Stimulated activated naive CD4-positive, alpha-beta T cell (primary cell): ENCODE measurements around the gene PRR15L.
"Not testable (repeated sequence)": the region's sequence is repeated elsewhere in the genome, so short reads cannot be mapped to it uniquely, and the experiment has no call there.

Experiments
- DNase-seq, 6 experiments: peaks; one replicate each; lab custom pipeline; 2025; lab: John Stamatoyannopoulos, UW

PRR15L gene

DNA sequence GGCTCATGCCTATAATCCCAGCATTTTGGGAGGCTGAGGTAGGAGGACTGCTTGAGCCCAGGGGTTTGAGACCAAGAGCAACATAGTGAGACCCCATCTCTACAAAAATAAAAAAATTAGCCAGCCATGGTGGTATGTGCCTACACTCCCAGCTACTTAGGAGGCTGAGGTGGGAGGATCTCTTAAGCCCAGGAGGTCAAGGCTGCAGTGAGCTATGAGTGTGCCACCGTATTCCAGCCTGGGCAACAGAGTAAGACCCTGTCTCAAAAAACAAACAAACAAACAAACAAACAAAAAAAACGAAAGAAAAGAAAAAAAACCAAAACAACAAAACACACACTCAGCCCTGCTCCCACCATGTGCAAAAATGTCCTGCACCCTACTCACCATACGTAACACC lies 22.2 kb downstream of the PRR15L start:
- DNase-seq: not testable (repeated sequence)

DNA sequence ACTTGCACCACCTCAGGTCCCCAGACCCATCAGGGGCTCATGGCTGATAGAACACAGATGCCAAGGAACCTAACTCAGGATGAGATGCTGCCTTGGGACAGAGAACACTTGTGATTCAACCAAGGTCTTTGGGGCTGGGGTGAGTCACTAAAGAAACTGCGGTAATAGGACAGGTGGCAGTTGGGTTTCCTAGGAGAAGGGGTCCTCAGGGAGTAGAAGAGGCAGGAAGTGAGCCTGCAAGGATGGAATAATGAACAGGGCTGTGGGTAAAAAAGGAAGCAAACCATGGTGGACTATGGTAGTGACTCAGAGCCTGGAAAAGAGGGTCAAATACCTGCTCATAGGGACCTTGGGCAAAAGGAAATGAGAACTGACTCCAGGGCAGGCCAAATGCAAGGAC lies 22.8 kb downstream of the PRR15L start:
- no peak for DNase-seq

DNA sequence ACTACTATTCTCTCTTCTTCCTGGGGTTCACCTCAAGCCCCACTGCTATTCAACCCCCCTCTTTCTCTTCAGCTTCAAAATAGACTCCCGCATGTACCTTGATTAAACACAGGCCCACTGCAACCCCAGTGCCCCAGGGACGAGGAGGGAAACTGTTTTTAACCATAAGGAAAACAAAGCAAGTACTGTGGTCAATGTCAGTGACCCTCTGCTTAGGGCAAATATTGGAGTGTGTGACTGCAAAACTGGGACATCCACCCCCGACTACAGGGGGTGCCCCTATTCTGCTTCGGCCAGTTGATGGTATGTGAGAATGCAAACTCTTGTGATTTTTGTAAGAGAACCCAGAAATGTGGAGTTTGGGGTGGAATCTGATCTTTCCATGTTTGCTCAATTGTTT lies 25.8 kb downstream of the PRR15L start:
- DNase-seq: no peak

DNA sequence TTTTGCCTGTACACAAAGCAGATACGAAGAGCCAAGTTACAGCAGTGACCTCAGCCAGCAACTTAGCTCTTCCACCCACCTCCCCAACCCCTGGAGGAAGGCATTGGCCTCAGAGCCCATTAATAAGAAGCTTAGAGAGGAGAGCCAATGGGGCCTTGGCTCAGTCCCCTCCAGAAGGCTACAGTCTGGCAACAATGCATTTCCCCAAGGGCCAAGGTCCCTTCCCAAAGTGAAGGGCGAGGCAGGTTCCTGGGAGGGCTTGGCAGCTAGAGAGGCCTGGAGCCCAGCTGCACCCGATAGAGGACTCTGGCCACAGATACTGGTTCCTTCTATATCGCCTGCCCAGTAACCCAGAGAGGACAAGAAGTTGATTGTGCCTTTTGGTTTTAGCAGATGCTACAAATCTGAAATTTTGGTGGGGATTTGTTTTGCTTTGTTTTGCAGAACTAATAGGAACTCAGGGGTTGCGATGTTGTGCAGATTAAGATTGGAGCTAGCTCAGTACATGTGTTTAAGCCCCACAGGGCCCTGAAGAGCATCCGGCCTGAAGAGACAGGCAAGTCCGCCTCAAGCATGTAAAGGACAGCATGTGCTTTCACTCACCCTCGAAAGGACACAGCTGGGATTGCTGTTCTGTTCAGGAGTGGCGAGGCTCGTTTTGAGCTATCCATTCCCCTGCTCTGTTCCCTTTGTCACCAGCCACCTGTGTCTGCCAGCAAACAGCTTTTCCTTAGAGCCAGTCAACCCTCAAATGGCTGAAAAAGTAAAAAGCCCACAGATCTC lies 28.3 kb downstream of the PRR15L start:
- no peak for DNase-seq

DNA sequence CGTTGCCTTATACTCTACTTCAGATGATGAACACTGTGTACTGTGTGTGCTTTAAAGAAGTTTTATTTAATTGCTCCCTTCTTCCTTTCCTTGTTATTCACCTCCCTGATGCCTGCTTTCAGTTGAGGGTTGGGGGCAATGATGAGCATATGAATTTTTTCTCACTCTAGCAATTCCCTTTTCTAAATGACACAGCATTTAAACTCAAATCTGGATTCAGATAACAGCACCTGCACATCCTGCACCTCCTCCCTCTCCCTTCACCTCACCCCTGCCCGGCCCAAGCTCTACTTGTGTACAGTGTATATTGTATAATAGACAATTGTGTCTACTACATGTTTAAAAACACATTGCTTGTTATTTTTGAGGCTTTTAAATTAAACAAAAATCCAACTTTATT lies 29.3 kb downstream of the PRR15L start:
- no peak for DNase-seq

DNA sequence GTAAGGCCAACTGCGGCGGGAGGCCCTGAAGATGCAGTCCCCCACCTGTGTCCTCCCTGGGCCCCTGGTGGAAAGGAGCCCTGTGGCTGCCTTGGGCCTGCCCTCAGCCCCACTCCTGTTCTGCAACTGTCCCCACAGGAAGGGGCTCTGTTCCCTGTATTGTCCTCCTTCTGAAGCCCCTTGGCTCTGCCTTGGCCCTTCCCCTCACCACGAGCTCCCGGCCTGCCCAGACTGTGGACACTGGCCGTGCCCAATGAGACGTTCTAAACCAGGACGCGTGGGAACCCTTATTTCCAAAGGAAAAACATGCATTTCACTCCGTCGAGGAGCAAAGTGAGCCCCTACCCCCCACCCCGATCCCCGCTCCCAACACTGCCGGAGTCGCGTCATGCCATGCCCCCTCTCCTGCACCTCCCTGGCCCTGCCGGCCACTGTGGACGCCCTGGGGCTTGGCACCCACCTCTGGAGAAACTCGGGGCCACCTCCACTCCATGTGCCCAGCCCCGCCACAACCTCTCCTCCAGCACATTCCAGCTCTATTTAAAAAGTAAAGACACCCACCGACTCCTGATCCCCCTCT lies 29.8 kb downstream of the PRR15L start:
- no peak for DNase-seq

DNA sequence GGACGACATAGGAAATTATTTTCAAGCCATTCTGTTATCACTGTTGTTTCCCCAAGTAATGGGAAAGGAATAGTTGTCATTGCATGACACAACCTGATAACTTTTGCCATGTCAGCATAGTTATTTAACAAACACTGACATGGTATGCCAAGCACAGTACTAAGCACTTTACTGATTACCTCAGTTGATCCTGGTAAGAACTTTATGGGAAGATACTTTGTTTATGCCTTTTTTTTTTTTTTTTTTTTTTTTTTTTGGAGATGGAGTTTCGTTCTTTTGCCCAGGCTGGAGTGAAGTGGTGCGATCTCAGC lies 32.0 kb downstream of the PRR15L start:
- DNase-seq: no peak

DNA sequence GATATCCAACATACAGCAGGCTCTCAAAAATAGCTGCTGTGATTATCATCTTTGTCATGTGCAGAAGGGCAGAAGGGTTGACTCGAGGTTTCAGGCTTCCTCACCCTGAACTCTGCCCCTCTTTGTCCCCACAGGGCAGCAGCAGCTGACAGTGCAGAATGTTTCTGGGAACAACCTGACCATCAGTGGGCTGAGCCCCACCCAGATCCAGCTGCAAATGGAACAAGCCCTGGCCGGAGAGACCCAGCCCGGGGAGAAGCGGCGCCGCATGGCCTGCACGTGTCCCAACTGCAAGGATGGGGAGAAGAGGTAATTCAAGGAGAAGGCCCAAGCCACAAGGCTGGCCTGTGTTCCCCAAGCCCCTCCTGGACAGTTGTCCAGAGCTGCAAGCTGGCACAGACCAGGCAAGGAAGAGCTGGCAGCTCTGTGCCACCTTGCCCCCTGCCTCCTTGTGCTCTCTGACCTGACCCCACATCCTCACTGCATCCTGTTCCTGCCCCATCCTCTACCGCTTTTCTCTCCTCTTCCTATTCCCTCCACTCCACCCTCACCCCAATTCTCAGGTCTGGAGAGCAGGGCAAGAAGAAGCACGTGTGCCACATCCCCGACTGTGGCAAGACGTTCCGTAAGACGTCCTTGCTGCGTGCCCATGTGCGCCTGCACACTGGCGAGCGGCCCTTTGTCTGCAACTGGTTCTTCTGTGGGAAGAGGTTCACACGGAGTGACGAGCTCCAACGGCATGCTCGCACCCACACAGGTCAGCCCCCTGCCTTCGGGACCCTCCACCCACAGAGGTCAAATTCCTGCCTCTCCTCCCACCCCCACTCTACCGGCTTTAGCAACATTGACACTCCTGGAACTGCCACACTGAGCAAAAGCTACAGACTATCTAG lies 32.7 kb downstream of the PRR15L start:
- DNase-seq: no peak

DNA sequence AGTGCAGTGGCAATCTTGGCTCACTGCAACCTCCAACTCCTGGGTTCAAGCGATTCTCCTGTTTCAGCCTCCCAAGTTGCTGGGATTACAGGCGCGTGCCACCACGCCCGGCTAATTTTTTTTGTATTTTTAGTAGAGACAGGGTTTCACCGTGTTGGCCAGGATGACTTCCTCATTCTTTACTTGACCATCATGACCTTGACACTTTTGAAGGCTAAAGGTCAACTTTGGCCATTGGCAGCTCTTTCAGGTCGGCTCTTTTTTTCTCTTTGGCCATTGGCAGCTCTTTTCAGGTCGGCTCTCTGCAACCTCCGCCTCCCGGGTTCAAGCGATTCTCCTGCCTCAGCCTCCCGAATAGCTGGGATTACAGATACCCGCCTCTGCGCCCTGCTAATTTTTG lies 37.8 kb downstream of the PRR15L start:
- not testable (repeated sequence) for DNase-seq

DNA sequence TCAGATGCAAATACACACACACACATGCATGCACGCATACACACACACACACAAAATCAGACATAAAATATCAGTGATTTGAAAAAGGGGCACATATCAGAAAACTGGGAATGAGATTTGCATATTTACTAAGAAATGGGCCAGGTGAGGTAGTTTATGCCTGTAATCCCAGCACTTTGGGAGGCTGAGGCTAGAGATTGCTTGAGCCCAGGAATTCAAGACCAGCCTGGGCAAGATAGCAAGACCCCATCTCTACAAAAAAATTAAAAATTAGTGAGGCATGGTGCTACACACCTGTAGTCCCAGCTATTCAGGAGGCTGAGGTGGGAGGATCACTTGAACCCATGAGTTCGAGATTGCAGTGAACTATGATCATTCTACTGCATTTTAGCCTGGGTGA lies 38.7 kb downstream of the PRR15L start:
- no peak for DNase-seq

DNA sequence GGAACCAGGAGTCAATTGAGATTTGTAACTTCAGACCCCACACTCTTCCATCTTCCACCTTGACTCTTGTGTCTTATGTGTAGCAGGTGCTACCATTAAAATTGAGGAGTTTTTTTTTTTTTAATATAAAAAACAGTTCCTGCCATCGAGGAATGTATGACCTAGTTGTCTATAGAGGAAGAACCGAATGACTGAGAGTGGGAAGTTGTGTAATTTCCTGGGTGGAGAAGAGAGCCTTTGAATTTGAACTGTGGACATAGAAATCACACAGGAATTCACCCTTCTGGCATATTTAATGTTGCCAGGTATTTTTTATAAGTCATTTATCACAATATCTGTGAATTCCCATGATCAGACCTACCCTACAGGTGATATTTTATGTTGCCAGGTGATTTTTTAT lies 39.7 kb downstream of the PRR15L start:
- DNase-seq: no peak

DNA sequence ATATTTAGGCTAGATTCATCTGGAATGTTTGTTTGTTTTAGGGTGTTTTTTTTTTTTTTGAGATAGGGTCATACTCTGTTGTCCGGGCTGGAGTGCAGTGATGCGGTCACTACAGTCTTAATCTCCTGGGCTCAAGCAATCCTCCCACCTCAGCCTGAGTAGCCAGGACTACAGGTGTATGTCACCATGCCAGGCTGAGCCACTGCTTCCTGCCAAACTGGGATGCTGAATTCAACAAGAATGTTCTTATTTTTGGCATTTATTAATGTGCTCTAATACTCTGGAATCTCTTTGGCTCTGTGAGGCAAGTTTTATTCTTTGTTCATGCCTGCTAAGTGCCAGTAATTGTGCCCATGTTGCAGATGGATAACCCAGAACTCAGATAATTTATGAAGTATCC lies 40.1 kb downstream of the PRR15L start:
- no peak for DNase-seq

DNA sequence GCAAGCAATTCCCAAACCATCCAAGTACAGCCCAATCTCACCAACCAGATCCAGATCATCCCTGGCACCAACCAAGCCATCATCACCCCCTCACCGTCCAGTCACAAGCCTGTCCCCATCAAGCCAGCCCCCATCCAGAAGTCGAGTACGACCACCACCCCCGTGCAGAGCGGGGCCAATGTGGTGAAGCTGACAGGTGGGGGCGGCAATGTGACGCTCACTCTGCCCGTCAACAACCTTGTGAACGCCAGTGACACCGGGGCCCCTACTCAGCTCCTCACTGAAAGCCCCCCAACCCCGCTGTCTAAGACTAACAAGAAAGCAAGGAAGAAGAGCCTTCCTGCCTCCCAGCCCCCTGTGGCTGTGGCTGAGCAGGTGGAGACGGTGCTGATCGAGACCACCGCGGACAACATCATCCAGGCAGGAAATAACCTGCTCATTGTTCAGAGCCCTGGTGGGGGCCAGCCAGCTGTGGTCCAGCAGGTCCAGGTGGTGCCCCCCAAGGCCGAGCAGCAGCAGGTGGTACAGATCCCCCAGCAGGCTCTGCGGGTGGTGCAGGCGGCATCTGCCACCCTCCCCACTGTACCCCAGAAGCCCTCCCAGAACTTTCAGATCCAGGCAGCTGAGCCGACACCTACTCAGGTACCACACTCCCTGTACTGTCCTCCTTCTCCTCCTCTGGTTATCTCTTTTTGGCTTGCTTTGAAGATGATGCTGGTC lies 41.0 kb downstream of the PRR15L start:
- DNase-seq: no peak

DNA sequence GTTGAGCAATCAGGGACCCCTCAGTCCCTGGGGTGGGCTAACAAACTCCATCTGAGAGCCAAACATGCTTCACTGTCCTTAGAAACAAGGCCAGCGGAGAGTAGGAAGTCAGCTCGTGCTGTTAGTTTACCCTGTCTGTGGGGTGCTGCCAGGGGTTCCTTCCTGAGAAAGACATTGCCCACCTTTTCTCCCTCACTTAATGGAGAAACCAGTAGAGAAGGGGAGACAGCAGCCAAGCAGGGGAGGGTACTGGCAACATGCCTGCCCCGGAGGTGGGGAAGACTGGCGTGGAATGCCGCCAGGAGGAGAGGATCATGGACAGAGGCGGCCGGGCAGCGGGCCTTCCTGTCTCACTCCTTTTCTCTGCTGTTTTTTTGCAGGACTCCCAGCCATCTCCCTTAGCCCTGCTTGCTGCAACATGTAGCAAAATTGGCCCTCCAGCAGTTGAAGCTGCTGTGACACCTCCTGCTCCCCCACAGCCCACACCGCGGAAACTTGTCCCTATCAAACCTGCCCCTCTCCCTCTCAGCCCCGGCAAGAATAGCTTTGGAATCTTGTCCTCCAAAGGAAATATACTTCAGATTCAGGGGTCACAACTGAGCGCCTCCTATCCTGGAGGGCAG lies 41.8 kb downstream of the PRR15L start:
- DNase-seq: no peak

DNA sequence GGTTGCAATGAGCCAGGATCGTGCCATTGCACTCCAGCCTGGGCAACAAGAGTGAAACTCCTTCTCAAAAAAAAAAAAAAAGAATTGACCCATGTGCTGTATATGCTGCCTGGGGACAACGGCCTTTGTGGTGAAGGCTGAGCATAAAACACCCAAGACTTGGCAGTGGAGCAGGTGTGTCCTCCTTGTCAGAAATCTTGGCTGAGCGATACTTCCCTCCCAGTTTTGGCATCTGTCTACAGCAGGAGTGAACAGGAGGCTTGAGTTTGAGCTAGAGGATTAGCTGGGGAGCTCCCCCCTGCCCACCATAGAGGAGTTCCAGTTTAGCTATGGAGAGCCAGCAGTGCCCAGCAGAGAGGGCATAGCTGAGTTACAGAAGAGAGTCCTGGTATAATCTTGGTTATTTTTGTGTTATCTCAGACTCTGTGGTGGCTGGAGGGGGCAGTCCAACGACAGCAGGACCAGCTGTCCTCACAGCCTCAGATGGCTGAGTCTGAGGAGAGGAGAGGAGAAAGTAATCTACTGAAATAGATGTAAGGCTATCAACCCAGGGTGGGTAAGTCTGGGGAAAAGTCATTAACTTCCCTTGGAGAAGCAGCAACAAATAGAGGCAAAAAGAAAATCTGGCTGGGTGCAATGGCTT lies 43.3 kb downstream of the PRR15L start:
- no peak for DNase-seq

DNA sequence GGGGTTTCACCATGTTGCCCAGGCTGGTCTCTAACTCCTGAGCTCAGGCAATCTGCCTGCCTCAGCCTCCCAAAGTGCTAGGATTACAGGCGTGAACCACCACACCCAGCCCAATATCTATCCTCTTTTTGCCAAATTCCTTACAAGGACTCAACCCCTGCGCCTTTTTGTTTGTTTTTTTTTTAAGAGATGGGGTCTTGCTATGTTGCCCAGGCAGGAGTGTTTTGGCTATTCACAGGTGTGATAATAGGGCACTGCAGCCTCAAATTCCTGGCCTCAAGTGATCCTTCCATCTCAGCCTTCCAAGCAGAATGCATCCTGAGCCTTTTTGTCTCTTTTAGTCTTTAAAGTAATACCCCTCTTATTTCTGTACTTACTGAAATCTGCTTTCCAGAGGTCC lies 44.6 kb downstream of the PRR15L start:
- DNase-seq: no peak

DNA sequence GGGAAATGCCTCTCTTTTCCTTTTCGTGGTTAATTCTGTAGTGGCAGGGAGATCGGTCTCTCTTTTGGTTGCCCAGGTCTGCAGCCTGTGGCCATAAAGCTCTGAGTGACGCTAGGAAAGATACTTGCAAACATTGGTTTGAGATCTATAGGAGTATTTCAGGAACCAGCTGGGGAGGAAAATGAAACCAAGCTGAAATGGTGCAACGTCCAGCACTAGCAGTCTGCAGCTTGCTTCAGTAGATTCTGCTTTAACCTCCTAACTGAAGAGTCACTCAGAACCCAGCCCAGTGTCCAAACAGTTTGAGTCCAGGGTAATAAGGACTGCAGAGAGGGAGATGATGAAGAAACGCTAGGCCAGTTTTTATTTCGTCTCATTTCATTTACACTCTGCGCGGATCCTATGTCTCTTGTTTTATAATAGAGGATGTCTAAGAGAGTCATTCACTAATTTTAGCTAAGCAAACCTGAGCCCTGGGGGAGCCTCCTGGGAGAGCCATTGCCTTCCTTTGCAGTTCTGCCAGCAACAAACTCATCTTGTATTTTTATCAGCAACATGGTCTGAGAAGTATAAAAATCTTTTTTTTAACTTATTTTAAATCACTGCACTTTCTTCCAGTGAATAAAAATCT lies 49.6 kb downstream of the PRR15L start:
- no peak for DNase-seq

DNA sequence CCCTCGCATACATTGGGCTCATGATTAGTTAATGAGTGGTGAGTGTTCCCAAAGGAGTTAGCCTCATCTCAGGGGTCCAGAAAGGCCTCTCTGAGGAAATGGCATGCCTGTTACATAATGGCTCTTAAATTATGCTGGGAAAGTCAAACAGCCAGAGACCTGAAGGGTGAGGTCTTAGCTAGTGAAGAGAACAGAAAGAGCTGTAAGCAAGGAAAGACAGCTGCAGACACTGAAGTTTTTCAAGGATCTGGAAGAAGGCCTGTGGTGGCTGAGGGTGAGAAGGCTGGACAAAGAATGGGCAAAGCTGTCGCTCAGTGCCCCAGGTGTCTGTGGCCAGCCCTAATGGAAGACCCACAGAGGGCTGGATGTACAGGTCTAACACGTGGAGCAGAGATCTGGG lies 51.2 kb downstream of the PRR15L start:
- no peak for DNase-seq

DNA sequence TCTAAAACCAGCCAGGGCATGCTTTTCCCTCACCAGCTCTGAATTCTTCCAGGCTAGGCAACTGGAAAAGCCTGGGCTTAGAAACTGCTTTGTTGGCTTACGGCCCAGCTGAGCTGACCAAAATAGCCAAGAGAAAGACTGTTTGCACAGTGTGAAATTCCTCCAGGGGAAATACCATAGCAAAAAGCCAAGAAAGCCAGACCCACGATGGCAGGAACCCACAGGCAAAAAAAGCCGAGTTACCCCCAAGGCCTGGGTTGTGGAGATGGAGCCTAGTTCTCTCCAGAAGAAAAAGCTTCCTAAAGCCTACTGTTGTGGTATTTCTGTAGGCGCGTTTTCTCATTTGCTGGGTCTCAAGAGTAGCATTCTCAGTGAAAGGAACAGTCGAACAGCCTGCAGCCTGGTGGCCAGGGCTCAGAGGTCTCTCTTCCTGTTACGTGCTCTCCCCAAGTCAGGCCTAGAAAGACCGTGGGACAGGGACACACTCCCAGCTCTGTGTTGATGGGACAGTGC lies 52.4 kb downstream of the PRR15L start:
- DNase-seq: no peak

DNA sequence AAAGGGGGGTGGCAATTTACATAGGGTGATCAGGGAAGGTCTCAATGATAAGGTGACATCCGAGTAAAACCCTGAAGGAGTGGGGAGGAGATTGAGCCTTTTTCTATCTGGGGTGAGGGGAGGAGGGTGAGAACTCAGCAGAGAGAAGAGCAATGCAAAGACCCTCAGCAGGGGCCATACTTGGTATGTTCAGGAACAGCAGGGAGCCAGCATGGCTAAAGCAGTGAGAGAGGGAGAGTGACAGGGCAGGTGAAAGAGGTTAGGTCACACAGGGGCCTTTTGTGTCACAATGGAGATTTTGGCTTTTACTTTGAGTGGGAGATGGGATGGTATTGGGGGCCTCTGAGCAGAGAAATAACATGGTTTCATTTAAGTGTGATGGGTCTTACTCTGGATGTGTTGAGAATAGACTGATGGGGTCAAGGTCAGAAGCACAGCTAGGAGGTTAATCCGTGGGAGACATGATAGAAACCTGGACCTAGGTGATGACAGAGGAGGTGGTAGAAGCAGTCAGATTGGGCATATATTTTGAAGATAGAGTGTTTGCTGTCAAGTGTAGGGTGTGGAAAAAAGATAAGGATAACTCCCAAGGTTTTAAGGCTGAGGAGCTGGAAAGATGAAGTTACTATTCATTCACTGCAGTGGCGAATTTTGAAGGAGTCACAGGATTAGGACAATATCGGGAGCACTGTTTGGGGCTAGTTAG lies 55.5 kb downstream of the PRR15L start:
- DNase-seq: no peak
